GM21390 (cell line): ENCODE data around the gene CEP44.
"Not testable (repeated sequence)": the region's sequence is repeated elsewhere in the genome, so short reads cannot be mapped to it uniquely, and the experiment has no call there.

Experiments
- ATAC-seq: cut with Tn5 transposase; IDR thresholded peaks from one replicate; pipeline ENCODE4 v1.9.1; 2021; ENCODE audit not compliant: unreplicated experiment

CEP44 gene

GRCh38 chr4:174320494-174321199 is 36.9 kb downstream of the CEP44 start:
- no peak for ATAC-seq

- no peak for ATAC-seq
Measured at GRCh38 chr4:174324236-174324635, 40.5 kb downstream of the CEP44 start.

GRCh38 chr4:174324725-174325124 is 41.0 kb downstream of the CEP44 start:
- ATAC-seq: no peak

GRCh38 chr4:174332741-174333493 is 49.2 kb downstream of the CEP44 start:
- no peak for ATAC-seq

- peak; percentile 99 for ATAC-seq
Measured at GRCh38 chr4:174334628-174335027, 50.9 kb downstream of the CEP44 start.

- no peak for ATAC-seq
Measured at GRCh38 chr4:174340714-174341113, 57.0 kb downstream of the CEP44 start.

GRCh38 chr4:174349156-174349555 is 65.4 kb downstream of the CEP44 start:
- no peak for ATAC-seq

GRCh38 chr4:174352061-174352819 is 68.5 kb downstream of the CEP44 start:
- ATAC-seq: no peak

GRCh38 chr4:174357321-174357720 is 73.6 kb downstream of the CEP44 start:
- ATAC-seq: no peak

- peak; percentile 55 for ATAC-seq
Measured at GRCh38 chr4:174358410-174358809, 74.7 kb downstream of the CEP44 start.

GRCh38 chr4:174358829-174359228 is 75.1 kb downstream of the CEP44 start:
- peak; percentile 98 for ATAC-seq

- ATAC-seq: no peak
Measured at GRCh38 chr4:174362340-174362739, 78.6 kb downstream of the CEP44 start.

GRCh38 chr4:174363782-174364181 is 80.1 kb downstream of the CEP44 start:
- not testable (repeated sequence) for ATAC-seq

- no peak for ATAC-seq
Measured at GRCh38 chr4:174365018-174365587, 81.4 kb downstream of the CEP44 start.

GRCh38 chr4:174369985-174370384 is 86.3 kb downstream of the CEP44 start:
- ATAC-seq: no peak

GRCh38 chr4:174373821-174374220 is 90.1 kb downstream of the CEP44 start:
- no peak for ATAC-seq

GRCh38 chr4:174375422-174375821 is 91.7 kb downstream of the CEP44 start:
- ATAC-seq: no peak

GRCh38 chr4:174377613-174378012 is 93.9 kb downstream of the CEP44 start:
- ATAC-seq: no peak

GRCh38 chr4:174378951-174379350 is 95.2 kb downstream of the CEP44 start:
- ATAC-seq: no peak

GRCh38 chr4:174380206-174380605 is 96.5 kb downstream of the CEP44 start:
- ATAC-seq: not testable (repeated sequence)

GRCh38 chr4:174380699-174381439 is 97.2 kb downstream of the CEP44 start:
- no peak for ATAC-seq
